Activated CD4-positive, CD25-positive, alpha-beta regulatory T cell treated with anti-CD3 and anti-CD28 coated beads, Interleukin-2, amount 50 U/mL, for 72 hours (primary cell): Measurements from ENCODE around the gene OXA1L.
"Not testable (repeated sequence)": the region's sequence is repeated elsewhere in the genome, so short reads cannot be mapped to it uniquely, and the experiment has no call there.

Experiments used
- DNase-seq: peaks from one replicate; pipeline ENCODE4 v3.0.0; 2021

OXA1L gene

GRCh38 chr14:22770481-22771187 lies 4.1 kb downstream of the OXA1L start:
- no peak for DNase-seq

DNA sequence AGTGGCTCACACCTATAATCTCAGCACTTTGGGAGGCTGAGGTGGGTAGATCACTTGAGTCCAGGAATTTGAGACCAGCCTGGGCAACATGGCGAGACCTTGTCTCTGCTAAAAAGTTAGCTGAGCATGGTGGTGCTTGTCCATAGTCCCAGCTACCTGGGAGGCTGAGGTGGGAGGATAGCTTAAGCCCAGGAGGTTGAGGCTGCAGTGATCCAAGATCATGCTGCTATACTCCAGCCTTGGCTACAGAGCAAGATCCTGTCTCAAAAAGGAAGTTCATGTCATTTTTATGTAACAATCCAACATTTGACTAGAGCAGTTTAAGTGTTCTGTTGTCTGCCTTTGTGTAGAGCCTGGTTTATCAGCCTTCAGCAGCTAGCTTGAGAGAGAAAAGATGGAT lies 6.2 kb downstream of the OXA1L start:
- no peak for DNase-seq

DNA sequence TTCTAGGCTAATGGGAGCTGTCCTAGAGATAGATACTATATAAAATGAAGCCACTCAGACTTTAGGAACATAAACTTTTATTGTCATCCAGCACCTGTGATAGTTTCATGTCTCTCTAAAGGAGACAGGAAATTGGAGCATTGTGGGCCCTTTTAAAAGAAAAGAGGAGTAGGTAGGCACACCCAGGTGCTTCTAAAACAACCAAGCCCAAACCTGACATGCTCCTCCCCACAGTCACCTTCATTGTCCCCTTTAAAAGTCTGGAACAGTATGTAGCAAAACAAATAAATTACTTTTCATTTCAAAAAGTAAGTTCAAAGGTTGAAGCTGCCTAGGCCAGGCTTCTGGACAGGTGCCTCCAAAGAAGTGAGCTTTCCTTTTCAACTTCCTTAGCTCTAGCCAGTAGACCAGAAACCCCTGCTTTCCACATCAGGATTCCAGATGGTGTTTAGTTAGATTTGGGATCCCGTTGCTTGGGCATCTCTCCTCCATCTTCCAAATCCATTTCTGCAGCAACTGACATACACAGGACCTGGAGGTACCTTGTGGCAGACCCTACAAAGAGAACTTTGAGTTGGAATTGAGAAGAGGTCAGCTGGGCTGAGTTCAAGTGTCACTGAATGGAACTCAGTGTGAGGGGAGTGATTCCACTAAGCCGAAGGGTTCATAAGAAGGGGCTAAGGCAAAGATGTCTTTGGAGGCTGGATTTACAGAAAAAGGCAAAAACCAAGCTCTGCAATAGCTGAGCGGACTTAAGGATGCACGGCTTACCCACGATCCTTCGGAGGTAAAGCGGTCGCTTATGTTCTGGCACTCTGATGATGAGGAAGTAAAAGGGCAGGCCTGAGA lies 6.9 kb downstream of the OXA1L start:
- no peak for DNase-seq

DNA sequence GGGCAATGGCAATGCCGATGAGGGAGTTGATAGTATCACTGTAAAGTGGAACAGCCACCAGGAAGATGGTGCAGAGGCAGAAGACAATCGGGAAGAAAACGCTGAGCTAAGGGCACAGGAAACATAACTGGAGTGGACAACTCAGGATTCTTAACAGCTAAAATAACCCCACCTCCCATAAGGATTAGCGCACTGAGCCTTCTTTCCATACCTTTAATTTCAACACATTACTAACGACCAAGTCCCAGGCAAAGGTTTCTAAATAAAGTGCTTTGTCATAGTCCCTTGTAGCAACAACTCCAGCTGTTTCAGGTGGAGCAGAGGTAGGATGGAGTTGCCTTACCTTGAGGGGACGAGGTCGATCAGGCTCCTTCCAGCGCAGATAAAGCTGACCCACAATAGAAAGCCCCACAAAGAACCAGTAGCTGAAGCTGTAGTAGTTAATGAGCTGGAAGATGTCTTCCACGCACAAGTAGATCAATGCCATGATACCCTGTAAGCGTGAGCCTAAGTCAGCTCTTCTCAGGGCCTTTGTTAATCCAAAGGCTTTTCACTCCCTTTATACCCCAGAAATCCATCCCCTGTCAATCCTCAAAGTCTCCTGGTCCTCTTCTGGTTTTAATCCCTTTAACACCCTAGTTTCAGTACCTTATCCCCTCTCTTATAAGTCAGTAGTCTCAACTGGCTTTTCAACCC lies 7.7 kb downstream of the OXA1L start:
- no peak for DNase-seq

GRCh38 chr14:22776215-22776614 lies 9.7 kb downstream of the OXA1L start:
- no peak for DNase-seq

DNA sequence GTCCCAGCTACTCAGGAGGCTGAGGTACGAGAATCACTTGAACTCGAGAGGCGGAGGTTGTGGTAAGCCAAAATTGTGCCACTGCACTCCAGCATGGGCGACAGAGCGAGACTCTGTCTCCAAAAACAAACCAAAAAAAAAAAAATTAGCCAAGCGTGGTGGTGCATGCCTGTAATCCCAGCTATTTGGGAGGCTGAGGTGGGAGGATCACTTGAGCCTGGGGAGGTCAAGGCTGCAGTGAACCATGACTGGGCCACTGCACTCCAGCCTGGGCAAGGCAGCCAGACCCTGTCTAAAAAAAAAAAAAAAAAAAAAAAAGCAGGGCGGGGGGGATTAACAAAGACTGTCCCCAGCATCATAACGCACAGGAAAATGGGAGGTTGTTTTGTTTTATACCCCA lies 10.4 kb downstream of the OXA1L start:
- DNase-seq, result not testable (repeated sequence)

DNA sequence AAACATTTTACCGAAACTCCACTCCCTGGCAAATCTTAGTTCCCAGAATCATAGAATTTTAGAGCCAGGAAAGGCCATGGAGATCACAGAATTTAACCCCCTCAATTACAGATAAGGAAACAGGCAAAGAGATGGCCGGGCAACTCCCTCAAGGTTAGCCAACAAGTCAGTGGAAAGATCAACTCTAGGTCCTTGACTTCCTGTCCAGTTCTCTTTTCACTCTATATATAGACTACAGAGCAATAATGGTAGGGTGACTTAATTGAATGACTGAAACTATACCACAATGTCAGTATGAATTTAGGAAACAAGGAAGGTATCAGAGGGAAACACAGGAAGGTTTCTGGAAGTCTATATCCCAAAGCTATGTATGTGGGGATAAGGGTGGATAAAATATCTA lies 11.6 kb downstream of the OXA1L start:
- DNase-seq, result no peak

DNA sequence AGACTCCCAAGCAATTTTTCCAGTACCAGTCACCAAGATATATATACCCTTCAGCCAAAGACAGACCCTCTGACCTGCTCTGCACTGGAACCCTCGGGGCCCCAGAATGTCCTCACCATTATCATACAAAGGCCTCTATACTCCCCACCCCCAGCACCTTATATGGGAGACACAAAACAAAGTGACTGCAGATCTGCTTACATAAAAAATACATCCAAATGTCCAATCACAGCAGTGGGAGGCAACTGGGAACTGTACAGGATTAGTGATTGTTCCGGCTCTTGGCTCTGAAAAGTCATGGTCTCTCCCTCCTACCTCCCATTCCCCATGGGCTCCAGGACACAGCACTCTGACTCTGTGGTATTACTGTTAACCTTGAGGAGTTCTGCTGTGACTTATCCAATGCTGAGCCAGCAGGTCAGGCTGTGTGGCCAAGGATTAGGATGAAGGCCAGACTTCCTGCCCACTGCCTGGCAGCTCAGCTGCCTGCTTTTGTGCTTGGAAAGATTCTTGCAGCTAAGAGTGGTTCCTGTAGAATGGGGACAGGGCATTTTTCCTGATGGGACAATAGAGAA lies 13.7 kb downstream of the OXA1L start:
- no peak for DNase-seq

GRCh38 chr14:22780941-22781300 lies 14.4 kb downstream of the OXA1L start:
- no peak for DNase-seq

GRCh38 chr14:22781301-22781991 lies 15.0 kb downstream of the OXA1L start:
- DNase-seq, result no peak

DNA sequence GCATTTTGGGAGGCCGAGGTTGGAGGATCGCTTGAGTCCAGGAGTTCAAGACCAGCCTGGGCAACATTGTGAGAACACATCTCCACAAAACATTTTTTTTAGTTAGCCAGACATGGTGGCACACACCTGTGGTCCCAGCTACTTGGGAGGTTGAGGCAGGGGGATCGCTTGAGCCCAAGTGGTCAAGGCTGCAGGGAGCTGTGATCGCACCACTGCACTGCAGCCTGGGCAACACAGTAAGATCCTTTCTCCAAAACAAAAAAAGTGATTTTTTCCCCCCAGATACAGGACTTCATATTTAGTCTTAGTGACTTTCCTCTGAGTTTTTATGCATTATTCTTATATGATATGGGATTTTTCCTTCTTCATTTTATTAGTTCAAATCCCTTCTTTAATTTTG lies 20.2 kb downstream of the OXA1L start:
- DNase-seq, result no peak

GRCh38 chr14:22791301-22791700 lies 24.8 kb downstream of the OXA1L start:
- DNase-seq, result no peak

DNA sequence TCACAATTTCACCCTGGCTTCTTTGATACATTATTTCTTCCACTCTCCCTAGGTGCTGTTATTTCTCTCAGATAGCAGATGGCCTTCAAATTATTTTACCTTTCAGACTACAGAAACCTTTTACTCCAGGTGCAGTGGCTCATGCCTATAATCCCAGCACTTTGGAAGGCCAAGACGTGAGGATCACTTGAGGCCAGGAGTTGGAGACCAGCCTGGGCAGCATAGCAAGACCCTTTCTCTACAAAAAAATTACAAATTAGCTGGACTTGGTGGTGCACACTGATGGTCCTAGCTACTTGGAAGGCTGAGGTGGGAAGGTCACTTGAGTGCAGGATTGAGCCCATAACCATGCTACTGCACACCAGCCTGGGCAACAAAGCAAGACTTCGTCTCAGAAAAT lies 25.7 kb downstream of the OXA1L start:
- no peak for DNase-seq

GRCh38 chr14:22793550-22793949 lies 27.1 kb downstream of the OXA1L start:
- DNase-seq, result not testable (repeated sequence)

GRCh38 chr14:22793976-22794375 lies 27.5 kb downstream of the OXA1L start:
- no peak for DNase-seq

GRCh38 chr14:22794551-22794951 lies 28.1 kb downstream of the OXA1L start:
- DNase-seq, result no peak

DNA sequence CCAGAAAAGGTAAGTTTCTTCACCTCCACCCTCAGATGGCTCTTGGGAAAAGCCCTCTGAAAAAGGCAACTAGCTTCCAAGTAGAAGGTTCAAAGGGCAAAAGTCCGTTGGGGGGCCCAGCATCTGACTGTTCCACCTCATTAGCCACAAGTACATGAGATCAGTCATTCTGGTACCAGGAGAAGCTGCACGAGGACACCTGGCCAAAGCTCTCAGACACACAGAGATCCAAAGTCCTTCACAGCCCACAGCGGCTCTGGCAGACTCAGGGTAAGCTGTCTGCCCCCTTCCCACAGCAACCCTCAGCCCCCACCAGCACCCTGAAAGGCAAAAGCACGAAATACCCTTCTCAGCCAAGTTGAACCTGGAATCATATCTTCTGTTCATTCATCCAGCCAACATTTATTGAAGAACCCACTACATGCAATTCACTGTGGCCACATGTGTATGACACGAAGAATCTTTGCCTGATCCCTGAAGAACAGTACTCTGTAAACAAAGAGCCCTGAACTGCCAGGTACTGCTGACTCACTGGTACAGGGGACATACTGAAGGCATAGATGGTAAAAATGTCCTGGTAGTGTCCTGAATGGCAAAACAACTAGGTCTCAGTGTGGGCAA lies 29.7 kb downstream of the OXA1L start:
- no peak for DNase-seq

GRCh38 chr14:22797017-22797917 lies 30.8 kb downstream of the OXA1L start:
- DNase-seq, result no peak

GRCh38 chr14:22798528-22798927 lies 32.0 kb downstream of the OXA1L start:
- no peak for DNase-seq

DNA sequence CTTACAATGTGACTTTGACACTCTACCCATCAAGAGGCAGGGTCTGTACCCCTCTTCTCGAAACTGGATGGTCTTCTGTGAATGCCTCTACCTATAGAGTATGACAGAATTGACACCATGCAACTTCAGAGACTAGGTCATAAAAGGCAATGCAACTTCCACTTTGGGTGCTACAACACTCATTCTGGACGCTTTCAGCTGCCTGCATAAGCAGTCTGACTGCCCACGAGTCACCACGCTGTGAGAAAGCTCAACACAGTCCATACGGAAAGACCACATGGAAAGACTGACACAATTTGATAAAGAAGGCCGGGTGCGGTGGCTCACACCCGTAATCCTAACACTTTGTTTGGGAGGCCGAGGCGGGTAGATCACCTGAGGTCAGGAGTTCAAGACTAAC lies 33.9 kb downstream of the OXA1L start:
- DNase-seq, result no peak

- no peak for DNase-seq
Measured at GRCh38 chr14:22801716-22802115, 35.2 kb downstream of the OXA1L start.
